DMS79 (cell line): ENCODE results near the gene SERPINB8.
"Not testable (repeated sequence)": the region's sequence is repeated elsewhere in the genome, so short reads cannot be mapped to it uniquely, and the experiment has no call there.

Experiments used
- DNase-seq: peaks from one replicate; lab custom pipeline; 2025; lab: John Stamatoyannopoulos, UW

Gene SERPINB8

GRCh38 chr18:63969942-63970808 lies at the start of gene SERPINB8:
Gene SERPINB8, plus strand, starts transcription at chr18:63970081. Its CDS starts 8,228 bp downstream, at chr18:63978309.
- DNase-seq, result peak; percentile 94

GRCh38 chr18:63922049-63922448 lies 47.8 kb upstream of the SERPINB8 start:
- no peak for DNase-seq

GRCh38 chr18:63924551-63924950 lies 45.3 kb upstream of the SERPINB8 start:
- no peak for DNase-seq

GRCh38 chr18:63928331-63928730 lies 41.5 kb upstream of the SERPINB8 start:
- no peak for DNase-seq

- not testable (repeated sequence) for DNase-seq
Measured at GRCh38 chr18:63929369-63929768, 40.5 kb upstream of the SERPINB8 start.

GRCh38 chr18:63930773-63931354 lies 39.0 kb upstream of the SERPINB8 start:
- no peak for DNase-seq

GRCh38 chr18:63936156-63936931 lies 33.5 kb upstream of the SERPINB8 start:
- peak; percentile 20 for DNase-seq

- DNase-seq, result no peak
Measured at GRCh38 chr18:63936932-63937393, 32.9 kb upstream of the SERPINB8 start.

GRCh38 chr18:63940008-63940407 lies 29.9 kb upstream of the SERPINB8 start:
- DNase-seq, result no peak

GRCh38 chr18:63940543-63941050 lies 29.3 kb upstream of the SERPINB8 start:
- not testable (repeated sequence) for DNase-seq

GRCh38 chr18:63947051-63947790 lies 22.7 kb upstream of the SERPINB8 start:
- DNase-seq, result no peak

GRCh38 chr18:63949068-63949737 lies 20.7 kb upstream of the SERPINB8 start, which contains the start of gene HMSD:
Gene HMSD, plus strand, starts transcription at chr18:63949301. Its CDS starts 4,155 bp downstream, at chr18:63953456.
- DNase-seq, result peak; percentile 52

GRCh38 chr18:63951302-63951705 lies 18.6 kb upstream of the SERPINB8 start:
- no peak for DNase-seq

- peak; percentile 44 for DNase-seq
Measured at GRCh38 chr18:63953811-63954210, 16.1 kb upstream of the SERPINB8 start.

- no peak for DNase-seq
Measured at GRCh38 chr18:63956755-63957154, 13.1 kb upstream of the SERPINB8 start.

GRCh38 chr18:63960891-63961290 lies 9.0 kb upstream of the SERPINB8 start:
- DNase-seq, result no peak

GRCh38 chr18:63961435-63961980 lies 8.4 kb upstream of the SERPINB8 start:
- no peak for DNase-seq

- no peak for DNase-seq
Measured at GRCh38 chr18:63962137-63962536, 7.7 kb upstream of the SERPINB8 start.

GRCh38 chr18:63963615-63964256 lies 6.1 kb upstream of the SERPINB8 start:
- DNase-seq, result no peak

GRCh38 chr18:63964908-63965307 lies 5.0 kb upstream of the SERPINB8 start:
- DNase-seq, result no peak
